Esophagus squamous epithelium (tissue), 4 donors: ENCODE measurements around the gene JAZF1.

ENCODE experiments used
- CTCF ChIP-seq, 6 experiments: fragments of 450-650 bp in 4 of 6; fragments of 200-600 bp in 2 of 6; sonication (generic) in 2 of 6; IDR thresholded peaks; one replicate each; pipeline ENCODE4 v1.5.1; 2016 to 2019; ENCODE audit warnings: antibody characterized with exemption in 6 of 6, mild to moderate bottlenecking in 4 of 6, moderate library complexity in 4 of 6
- POLR2A ChIP-seq, 4 donors: fragments of 450-650 bp; IDR thresholded peaks; one replicate each; pipeline ENCODE4 v1.6.1; 2017; ENCODE audit warnings: antibody characterized with exemption in 4 of 4, mild to moderate bottlenecking in 4 of 4, moderate library complexity in 3 of 4

GRCh38 chr7:28161331-28161730 is 19.3 kb downstream of the JAZF1 start:
- no peak for TF ChIP-seq POLR2A (IDR thresholded peaks at IDR 0.05)
- no peak for TF ChIP-seq CTCF (IDR thresholded peaks at IDR 0.05)
